SH-SY5Y (cell line): ENCODE measurements around the gene EDN1.

Experiments
- GATA2 ChIP-seq: IDR thresholded peaks from 2 replicates; pipeline ENCODE4 v1.6.1; 2011; ENCODE audit warnings: mild to moderate bottlenecking, low read depth, low read length
- GATA3 ChIP-seq: IDR thresholded peaks from 2 replicates; pipeline ENCODE4 v1.6.1; 2011; ENCODE audit warnings: low read depth, mild to moderate bottlenecking, low read length, moderate library complexity

- no peak for TF ChIP-seq GATA2
- no peak for TF ChIP-seq GATA3
Measured at GRCh38 chr6:12296604-12297003, 6.4 kb downstream of the EDN1 start.
